OCI-LY3 (cell line): ENCODE results near the gene CTF1.

ENCODE experiments used
- EZH2phosphoT487 ChIP-seq: fragments of 200-600 bp; shearing (Covaris generic); IDR thresholded peaks from 2 replicates; pipeline ENCODE4 v1.6.1; 2018; ENCODE audit warnings: antibody characterized with exemption, mixed run types, low read depth
- TF ChIP-seq, protein P1 (sequence below): fragments of 200-600, 300-600 bp; sonication (generic); IDR thresholded peaks from 2 replicates; pipeline ENCODE4 v1.5.1; 2014; ENCODE audit warnings: antibody characterized with exemption, low read length, low read depth

DNA sequence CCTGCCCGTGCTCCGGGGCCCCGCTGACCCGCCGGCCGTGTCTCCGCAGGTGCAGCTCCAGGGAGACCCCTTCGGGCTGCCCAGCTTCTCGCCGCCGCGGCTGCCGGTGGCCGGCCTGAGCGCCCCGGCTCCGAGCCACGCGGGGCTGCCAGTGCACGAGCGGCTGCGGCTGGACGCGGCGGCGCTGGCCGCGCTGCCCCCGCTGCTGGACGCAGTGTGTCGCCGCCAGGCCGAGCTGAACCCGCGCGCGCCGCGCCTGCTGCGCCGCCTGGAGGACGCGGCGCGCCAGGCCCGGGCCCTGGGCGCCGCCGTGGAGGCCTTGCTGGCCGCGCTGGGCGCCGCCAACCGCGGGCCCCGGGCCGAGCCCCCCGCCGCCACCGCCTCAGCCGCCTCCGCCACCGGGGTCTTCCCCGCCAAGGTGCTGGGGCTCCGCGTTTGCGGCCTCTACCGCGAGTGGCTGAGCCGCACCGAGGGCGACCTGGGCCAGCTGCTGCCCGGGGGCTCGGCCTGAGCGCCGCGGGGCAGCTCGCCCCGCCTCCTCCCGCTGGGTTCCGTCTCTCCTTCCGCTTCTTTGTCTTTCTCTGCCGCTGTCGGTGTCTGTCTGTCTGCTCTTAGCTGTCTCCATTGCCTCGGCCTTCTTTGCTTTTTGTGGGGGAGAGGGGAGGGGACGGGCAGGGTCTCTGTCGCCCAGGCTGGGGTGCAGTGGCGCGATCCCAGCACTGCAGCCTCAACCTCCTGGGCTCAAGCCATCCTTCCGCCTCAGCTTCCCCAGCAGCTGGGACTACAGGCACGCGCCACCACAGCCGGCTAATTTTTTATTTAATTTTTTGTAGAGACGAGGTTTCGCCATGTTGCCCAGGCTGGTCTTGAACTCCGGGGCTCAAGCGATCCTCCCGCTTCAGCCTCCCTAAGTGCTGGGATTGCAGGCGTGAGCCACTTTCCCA lies 5.9 kb downstream of the CTF1 start:
- TF ChIP-seq, protein P1, sequence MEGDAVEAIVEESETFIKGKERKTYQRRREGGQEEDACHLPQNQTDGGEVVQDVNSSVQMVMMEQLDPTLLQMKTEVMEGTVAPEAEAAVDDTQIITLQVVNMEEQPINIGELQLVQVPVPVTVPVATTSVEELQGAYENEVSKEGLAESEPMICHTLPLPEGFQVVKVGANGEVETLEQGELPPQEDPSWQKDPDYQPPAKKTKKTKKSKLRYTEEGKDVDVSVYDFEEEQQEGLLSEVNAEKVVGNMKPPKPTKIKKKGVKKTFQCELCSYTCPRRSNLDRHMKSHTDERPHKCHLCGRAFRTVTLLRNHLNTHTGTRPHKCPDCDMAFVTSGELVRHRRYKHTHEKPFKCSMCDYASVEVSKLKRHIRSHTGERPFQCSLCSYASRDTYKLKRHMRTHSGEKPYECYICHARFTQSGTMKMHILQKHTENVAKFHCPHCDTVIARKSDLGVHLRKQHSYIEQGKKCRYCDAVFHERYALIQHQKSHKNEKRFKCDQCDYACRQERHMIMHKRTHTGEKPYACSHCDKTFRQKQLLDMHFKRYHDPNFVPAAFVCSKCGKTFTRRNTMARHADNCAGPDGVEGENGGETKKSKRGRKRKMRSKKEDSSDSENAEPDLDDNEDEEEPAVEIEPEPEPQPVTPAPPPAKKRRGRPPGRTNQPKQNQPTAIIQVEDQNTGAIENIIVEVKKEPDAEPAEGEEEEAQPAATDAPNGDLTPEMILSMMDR, result no peak
- no peak for TF ChIP-seq EZH2phosphoT487
